MM.1S (cell line): ENCODE data around the gene NOD2.

ENCODE experiments used
- DNase-seq: peaks from one replicate; pipeline ENCODE4 v3.0.0-alpha.2; 2015
- H2AFZ ChIP-seq: fragments of 300-600 bp; sonication (generic); 2 replicates; pipeline ENCODE4 v1.6.0; 2016; ENCODE audit warnings: antibody characterized with exemption, low read length
- H3F3A ChIP-seq: fragments of 300-600 bp; sonication (generic); 2 replicates; pipeline ENCODE4 v1.6.1; 2016; ENCODE audit warnings: mild to moderate bottlenecking, antibody characterized with exemption, low read length, moderate library complexity, mixed read lengths; ENCODE audit not compliant: insufficient read depth
- H3K27ac ChIP-seq: fragments of 300-600 bp; sonication (generic); 2 replicates; pipeline ENCODE4 v1.5.1; 2016; ENCODE audit warnings: mild to moderate bottlenecking, low read length
- H3K27me3 ChIP-seq: fragments of 300-600 bp; sonication (generic); replicated peaks from 2 replicates; pipeline ENCODE4 v1.6.0; 2016; ENCODE audit warnings: low read length; ENCODE audit not compliant: insufficient read depth
- H3K36me3 ChIP-seq: fragments of 300-600 bp; sonication (generic); replicated peaks from 2 replicates; pipeline ENCODE4 v1.6.1; 2016; ENCODE audit warnings: mild to moderate bottlenecking, low read length, mixed read lengths; ENCODE audit not compliant: insufficient read depth
- H3K4me1 ChIP-seq: fragments of 300-600 bp; sonication (generic); 2 replicates; pipeline ENCODE4 v1.6.1; 2016; ENCODE audit warnings: low read length, mixed read lengths
- H3K4me2 ChIP-seq: fragments of 300-600 bp; sonication (generic); 2 replicates; pipeline ENCODE4 v1.6.0; 2016; ENCODE audit warnings: low read depth, low read length
- H3K4me3 ChIP-seq: fragments of 300-600 bp; sonication (generic); 2 replicates; pipeline ENCODE4 v1.5.1; 2016; ENCODE audit warnings: low read length, mixed read lengths
- H3K79me2 ChIP-seq: fragments of 300-600 bp; sonication (generic); 2 replicates; pipeline ENCODE4 v1.6.1; 2016; ENCODE audit warnings: mixed run types, low read length, mixed read lengths
- H3K9ac ChIP-seq: fragments of 300-600 bp; sonication (generic); 2 replicates; pipeline ENCODE4 v1.6.1; 2016; ENCODE audit warnings: low read length, mixed read lengths
- H3K9me2 ChIP-seq: fragments of 300-600 bp; sonication (generic); replicated peaks from 2 replicates; pipeline ENCODE4 v1.6.1; 2016; ENCODE audit warnings: mild to moderate bottlenecking, low read length, mixed read lengths; ENCODE audit not compliant: insufficient read depth
- H3K9me3 ChIP-seq: fragments of 300-600 bp; sonication (generic); replicated peaks from 2 replicates; pipeline ENCODE4 v1.6.1; 2016; ENCODE audit warnings: mild to moderate bottlenecking, low read length, mixed read lengths; ENCODE audit not compliant: insufficient read depth
- H4K20me1 ChIP-seq: fragments of 300-600 bp; sonication (generic); 2 replicates; pipeline ENCODE4 v1.6.1; 2016; ENCODE audit warnings: mild to moderate bottlenecking, low read length, moderate library complexity, mixed read lengths; ENCODE audit not compliant: insufficient read depth
- EZH2 ChIP-seq: fragments of 300-600 bp; sonication (generic); optimal IDR thresholded peaks from 2 replicates; pipeline ENCODE3; 2017; ENCODE audit warnings: low read depth, mild to moderate bottlenecking, antibody characterized with exemption, low read length, mixed read lengths
- EZH2phosphoT487 ChIP-seq: fragments of 300-600 bp; sonication (generic); IDR thresholded peaks from 2 replicates; pipeline ENCODE4 v1.6.1; 2018; ENCODE audit warnings: antibody characterized with exemption, low read length
- TF ChIP-seq, protein P1 (sequence below): fragments of 300-600 bp; sonication (generic); IDR thresholded peaks from 2 replicates; pipeline ENCODE4 v1.5.1; 2016; ENCODE audit warnings: antibody characterized with exemption, low read length, mixed read lengths

NOD2 gene

DNA sequence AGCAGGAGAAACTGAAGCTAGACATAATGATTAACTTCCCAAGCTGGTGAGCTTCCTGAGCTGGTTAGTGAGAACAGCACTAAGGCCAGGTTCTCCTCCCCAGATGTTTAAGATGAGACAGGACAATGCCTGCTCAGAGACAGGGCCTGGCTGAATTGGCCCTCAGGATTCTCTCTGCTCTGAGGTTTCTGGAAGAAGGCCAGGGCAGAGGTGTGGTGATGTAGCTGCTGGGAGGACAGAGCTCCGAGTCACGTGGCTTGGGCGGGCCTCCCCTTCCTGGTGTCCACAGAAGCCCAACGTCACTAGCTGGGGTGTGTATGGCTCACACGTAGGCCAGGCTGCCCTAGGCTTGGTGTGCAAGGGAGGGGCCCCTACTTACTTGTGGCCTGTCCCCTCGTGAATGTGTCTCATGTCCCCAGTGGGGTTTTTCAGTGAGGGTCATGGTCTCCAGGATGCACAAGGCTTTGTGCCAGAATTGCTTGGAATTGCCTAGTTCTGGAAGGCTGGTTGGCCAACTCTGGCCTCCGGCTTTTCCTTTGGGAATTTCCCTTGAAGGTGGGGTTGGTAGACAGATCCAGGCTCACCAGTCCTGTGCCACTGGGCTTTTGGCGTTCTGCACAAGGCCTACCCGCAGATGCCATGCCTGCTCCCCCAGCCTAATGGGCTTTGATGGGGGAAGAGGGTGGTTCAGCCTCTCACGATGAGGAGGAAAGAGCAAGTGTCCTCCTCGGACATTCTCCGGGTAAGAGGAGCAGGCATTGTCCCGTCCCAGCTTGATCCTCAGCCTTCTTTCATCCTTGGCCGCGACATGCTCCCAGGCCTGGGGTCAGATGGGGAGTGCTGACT, 3.4 kb downstream of the NOD2 start:
- H3K27ac ChIP-seq = peak overlapping the region; percentile 59; the same call in 1 of the 2 replicates
- TF ChIP-seq, protein P1, sequence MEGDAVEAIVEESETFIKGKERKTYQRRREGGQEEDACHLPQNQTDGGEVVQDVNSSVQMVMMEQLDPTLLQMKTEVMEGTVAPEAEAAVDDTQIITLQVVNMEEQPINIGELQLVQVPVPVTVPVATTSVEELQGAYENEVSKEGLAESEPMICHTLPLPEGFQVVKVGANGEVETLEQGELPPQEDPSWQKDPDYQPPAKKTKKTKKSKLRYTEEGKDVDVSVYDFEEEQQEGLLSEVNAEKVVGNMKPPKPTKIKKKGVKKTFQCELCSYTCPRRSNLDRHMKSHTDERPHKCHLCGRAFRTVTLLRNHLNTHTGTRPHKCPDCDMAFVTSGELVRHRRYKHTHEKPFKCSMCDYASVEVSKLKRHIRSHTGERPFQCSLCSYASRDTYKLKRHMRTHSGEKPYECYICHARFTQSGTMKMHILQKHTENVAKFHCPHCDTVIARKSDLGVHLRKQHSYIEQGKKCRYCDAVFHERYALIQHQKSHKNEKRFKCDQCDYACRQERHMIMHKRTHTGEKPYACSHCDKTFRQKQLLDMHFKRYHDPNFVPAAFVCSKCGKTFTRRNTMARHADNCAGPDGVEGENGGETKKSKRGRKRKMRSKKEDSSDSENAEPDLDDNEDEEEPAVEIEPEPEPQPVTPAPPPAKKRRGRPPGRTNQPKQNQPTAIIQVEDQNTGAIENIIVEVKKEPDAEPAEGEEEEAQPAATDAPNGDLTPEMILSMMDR = no peak
- H3F3A ChIP-seq = peaks cover 22% of the 10 kb centered on the region; the same call in 1 of the 2 replicates
- peak overlapping the region; percentile 95; the same call in 1 of the 2 replicates for H3K4me2 ChIP-seq
- no peak overlapping the region for H3K4me3 ChIP-seq
- H4K20me1 ChIP-seq = no peaks in the 10 kb centered on the region
- peaks cover 24% of the 10 kb centered on the region for H3K79me2 ChIP-seq
- no peaks in the 10 kb centered on the region for H3K9me2 ChIP-seq
- peaks cover 41% of the 10 kb centered on the region for H3K4me1 ChIP-seq
- peak overlapping the region; percentile 45 for H2AFZ ChIP-seq
- DNase-seq = peak; percentile 56
- H3K36me3 ChIP-seq = no peaks in the 10 kb centered on the region
- H3K9ac ChIP-seq = peak overlapping the region; percentile 10; the same call in 1 of the 2 replicates
- H3K27me3 ChIP-seq = no peaks in the 10 kb centered on the region
- no peaks in the 10 kb centered on the region for H3K9me3 ChIP-seq

DNA sequence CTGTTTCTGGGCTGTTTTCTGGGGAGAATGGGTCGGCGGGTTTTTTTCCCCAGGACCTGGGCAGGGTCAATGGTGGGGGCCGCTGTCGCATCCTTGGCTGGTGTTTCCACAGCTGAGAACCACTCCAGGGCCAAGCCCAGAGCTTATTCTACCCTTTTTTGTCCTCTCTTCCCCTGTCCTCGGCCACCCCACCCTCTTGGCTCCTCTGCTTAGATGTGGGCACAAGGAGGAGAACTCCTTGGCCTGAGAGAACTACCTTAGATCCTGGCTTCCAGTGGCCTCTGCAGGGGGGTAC, 4.0 kb downstream of the NOD2 start:
- no peak for DNase-seq
- Histone ChIP-seq H3K9ac (peak overlapping the region; percentile 53; the same call in 1 of the 2 replicates), H3K27me3 (no peaks in the 10 kb centered on the region), H3K27ac (peak overlapping the region; percentile 59; the same call in 1 of the 2 replicates), H4K20me1 (no peaks in the 10 kb centered on the region), H3K9me2 (no peaks in the 10 kb centered on the region), H3K36me3 (no peaks in the 10 kb centered on the region), H2AFZ (peak overlapping the region; percentile 74), H3K4me1 (peaks cover 41% of the 10 kb centered on the region), H3K9me3 (no peaks in the 10 kb centered on the region), H3K4me3 (peak overlapping the region; percentile 51; the same call in 1 of the 2 replicates), H3F3A (peaks cover 22% of the 10 kb centered on the region; the same call in 1 of the 2 replicates), H3K4me2 (peak overlapping the region; percentile 95), H3K79me2 (peaks cover 24% of the 10 kb centered on the region)
- TF ChIP-seq EZH2 = no peak
- TF ChIP-seq, protein P1 = no peak

DNA sequence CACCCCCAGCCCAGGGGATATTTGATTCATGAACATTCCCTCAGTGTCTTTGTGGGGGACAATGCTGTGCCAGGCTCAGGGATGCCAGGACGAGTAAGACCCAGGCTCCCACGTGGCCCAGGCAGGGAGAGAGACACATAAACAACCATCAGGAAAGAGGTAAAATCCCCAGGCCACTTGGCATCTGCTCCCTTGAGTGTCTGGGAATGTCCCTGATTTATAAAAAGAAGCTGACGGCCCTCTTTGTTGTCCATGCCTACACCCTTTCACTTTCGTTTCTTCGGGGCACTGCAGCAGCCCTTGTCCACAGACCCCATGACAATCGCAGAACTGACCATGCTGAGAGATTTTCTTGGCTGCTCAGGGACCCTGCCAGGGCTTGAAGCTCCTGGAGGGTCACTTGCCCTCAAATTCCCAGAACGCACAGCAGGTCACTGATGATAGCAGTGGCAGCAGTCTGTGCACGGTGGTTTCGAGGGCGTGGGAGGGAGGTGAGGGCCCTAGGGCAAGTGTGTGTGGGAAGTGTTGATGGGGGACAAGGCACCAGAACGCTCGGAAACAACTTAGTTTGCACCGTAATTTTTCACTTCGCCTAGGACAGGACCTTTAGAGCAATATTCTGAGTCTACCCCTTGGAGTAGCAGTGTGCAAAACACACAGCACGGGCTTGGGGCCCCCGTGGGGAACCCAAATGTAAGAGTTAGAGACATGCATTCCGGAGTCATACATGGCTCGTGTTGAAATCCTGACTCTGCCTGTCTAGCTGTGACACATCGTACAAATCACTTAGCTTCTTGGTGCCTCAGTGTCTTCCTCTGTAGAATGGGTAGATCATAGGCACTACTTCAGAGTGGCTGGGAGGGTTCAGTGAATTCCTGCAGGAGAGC, 4.7 kb downstream of the NOD2 start:
- peak overlapping the region; percentile 53 for H3K9ac ChIP-seq
- peaks cover 41% of the 10 kb centered on the region for H3K4me1 ChIP-seq
- peaks cover 24% of the 10 kb centered on the region for H3K79me2 ChIP-seq
- TF ChIP-seq EZH2phosphoT487 (no peak), EZH2 (no peak)
- TF ChIP-seq, protein P1 = no peak
- no peaks in the 10 kb centered on the region for H3K36me3 ChIP-seq
- DNase-seq = peak; percentile 51
- H3F3A ChIP-seq = peaks cover 22% of the 10 kb centered on the region; the same call in 1 of the 2 replicates
- H4K20me1 ChIP-seq = no peaks in the 10 kb centered on the region
- no peaks in the 10 kb centered on the region for H3K9me3 ChIP-seq
- H3K4me2 ChIP-seq = peak overlapping the region; percentile 95
- peak overlapping the region; percentile 59; the same call in 1 of the 2 replicates for H3K27ac ChIP-seq
- H3K9me2 ChIP-seq = no peaks in the 10 kb centered on the region
- H3K4me3 ChIP-seq = peak overlapping the region; percentile 51
- H2AFZ ChIP-seq = peak overlapping the region; percentile 74
- H3K27me3 ChIP-seq = no peaks in the 10 kb centered on the region
